Esophagus squamous epithelium (tissue), 4 donors: Measurements from ENCODE around the gene GRID2.

Experiments
- CTCF ChIP-seq, 6 experiments: fragments of 450-650 bp in 4 of 6; fragments of 200-600 bp in 2 of 6; sonication (generic) in 2 of 6; IDR thresholded peaks; one replicate each; pipeline ENCODE4 v1.5.1; 2016 to 2019; ENCODE audit warnings: antibody characterized with exemption in 6 of 6, mild to moderate bottlenecking in 4 of 6, moderate library complexity in 4 of 6
- POLR2A ChIP-seq, 4 donors: fragments of 450-650 bp; IDR thresholded peaks; one replicate each; pipeline ENCODE4 v1.6.1; 2017; ENCODE audit warnings: antibody characterized with exemption in 4 of 4, mild to moderate bottlenecking in 4 of 4, moderate library complexity in 3 of 4

GRCh38 chr4:93731456-93731855 is 1427.7 kb downstream of the GRID2 start:
- TF ChIP-seq CTCF (IDR thresholded peaks at IDR 0.05): no peak
- TF ChIP-seq POLR2A (IDR thresholded peaks at IDR 0.05): no peak
